KMS-11 (cell line): Measurements from ENCODE around the gene MAPK8IP3.

Experiments used
- H2AFZ ChIP-seq: fragments of 200-600 bp; sonication (generic); 2 replicates; pipeline ENCODE4 v1.6.1; 2016; ENCODE audit warnings: antibody characterized with exemption, mixed run types, low read depth
- H3K27ac ChIP-seq: fragments of 200-600 bp; sonication (generic); 2 replicates; pipeline ENCODE4 v1.6.1; 2016; ENCODE audit warnings: mild to moderate bottlenecking, mixed run types
- H3K27me3 ChIP-seq: fragments of 200-600 bp; sonication (generic); 2 replicates; pipeline ENCODE4 v1.6.1; 2017; ENCODE audit warnings: mild to moderate bottlenecking, low read depth, mixed run types, moderate library complexity; ENCODE audit not compliant: insufficient read depth
- H3K36me3 ChIP-seq: fragments of 200-600 bp; sonication (generic); 2 replicates; pipeline ENCODE4 v1.6.1; 2017; ENCODE audit warnings: mild to moderate bottlenecking, mixed run types; ENCODE audit not compliant: insufficient read depth
- H3K4me1 ChIP-seq: fragments of 200-600 bp; sonication (generic); 2 replicates; pipeline ENCODE4 v1.6.1; 2016; ENCODE audit warnings: mild to moderate bottlenecking, low read depth, mixed run types; ENCODE audit not compliant: poor library complexity, severe bottlenecking
- H3K4me2 ChIP-seq: fragments of 200-600 bp; sonication (generic); 2 replicates; pipeline ENCODE4 v1.7.0; 2016; ENCODE audit warnings: mild to moderate bottlenecking, mixed run types
- H3K4me3 ChIP-seq: fragments of 200-600 bp; sonication (generic); IDR thresholded peaks from 2 replicates; pipeline ENCODE4 v1.6.1; 2017; ENCODE audit warnings: low read depth, low read length, mixed read lengths; ENCODE audit not compliant: insufficient read depth
- H3K79me2 ChIP-seq: fragments of 200-600 bp; sonication (generic); 2 replicates; pipeline ENCODE4 v1.6.1; 2016; ENCODE audit warnings: low read depth, mixed run types; ENCODE audit not compliant: insufficient read depth
- H3K9ac ChIP-seq: fragments of 200-600 bp; sonication (generic); 2 replicates; pipeline ENCODE4 v1.6.1; 2016; ENCODE audit warnings: mild to moderate bottlenecking, mixed run types
- H4K20me1 ChIP-seq: fragments of 200-600 bp; sonication (generic); 2 replicates; pipeline ENCODE4 v1.6.1; 2016; ENCODE audit warnings: mild to moderate bottlenecking, mixed run types; ENCODE audit not compliant: insufficient read depth
- CTCF ChIP-seq: fragments of 200-600 bp; sonication (generic); conservative IDR thresholded peaks from 2 replicates; pipeline ENCODE4 v1.6.1; 2017; ENCODE audit warnings: low read depth, mild to moderate bottlenecking, antibody characterized with exemption, low read length, moderate library complexity, mixed read lengths

Gene MAPK8IP3

GRCh38 chr16:1809281-1809801 is 103.3 kb downstream of the MAPK8IP3 start:
- no peaks in the 10 kb centered on the region for H3K27me3 ChIP-seq
- H3K36me3 ChIP-seq = peaks cover 6% of the 10 kb centered on the region; the same call in 1 of the 2 replicates
- no peaks in the 10 kb centered on the region for H4K20me1 ChIP-seq
- no peaks in the 10 kb centered on the region for H3K79me2 ChIP-seq
- H3K4me2 ChIP-seq = no peak overlapping the region
- H3K9ac ChIP-seq = no peak overlapping the region
- H3K4me3 ChIP-seq = no peak overlapping the region
- H2AFZ ChIP-seq = no peak overlapping the region
- no peak for TF ChIP-seq CTCF
- H3K4me1 ChIP-seq = no peaks in the 10 kb centered on the region
- no peak overlapping the region for H3K27ac ChIP-seq

- Histone ChIP-seq H3K27ac (no peak overlapping the region), H4K20me1 (no peaks in the 10 kb centered on the region), H3K4me3 (no peak overlapping the region), H3K36me3 (peaks cover 6% of the 10 kb centered on the region; the same call in 1 of the 2 replicates), H3K79me2 (no peaks in the 10 kb centered on the region), H3K27me3 (no peaks in the 10 kb centered on the region), H2AFZ (no peak overlapping the region), H3K9ac (no peak overlapping the region), H3K4me2 (no peak overlapping the region), H3K4me1 (no peaks in the 10 kb centered on the region)
- no peak for TF ChIP-seq CTCF
Measured at GRCh38 chr16:1810106-1810505, 104.1 kb downstream of the MAPK8IP3 start.

GRCh38 chr16:1810536-1810935 is 104.5 kb downstream of the MAPK8IP3 start:
- Histone ChIP-seq H3K27ac (no peak overlapping the region), H4K20me1 (no peaks in the 10 kb centered on the region), H2AFZ (no peak overlapping the region), H3K4me3 (no peak overlapping the region), H3K9ac (no peak overlapping the region), H3K4me2 (no peak overlapping the region), H3K27me3 (no peaks in the 10 kb centered on the region), H3K36me3 (peaks cover 6% of the 10 kb centered on the region; the same call in 1 of the 2 replicates), H3K79me2 (no peaks in the 10 kb centered on the region), H3K4me1 (no peaks in the 10 kb centered on the region)
- TF ChIP-seq CTCF = no peak

- Histone ChIP-seq H3K27me3 (no peaks in the 10 kb centered on the region), H3K9ac (no peak overlapping the region), H2AFZ (no peak overlapping the region), H4K20me1 (no peaks in the 10 kb centered on the region), H3K4me2 (no peak overlapping the region), H3K4me1 (no peaks in the 10 kb centered on the region), H3K4me3 (no peak overlapping the region), H3K27ac (no peak overlapping the region), H3K79me2 (no peaks in the 10 kb centered on the region), H3K36me3 (peaks cover 6% of the 10 kb centered on the region; the same call in 1 of the 2 replicates)
- no peak for TF ChIP-seq CTCF
Measured at GRCh38 chr16:1812732-1813163, 106.8 kb downstream of the MAPK8IP3 start.
